ENCODE data around the gene PIEZO1. TPM values are rescaled to one million over a fixed set of nuclear protein-coding genes. Genes with fewer than 3 reads are reported as not detected.

Gene PIEZO1
- total RNA-seq, 2 experiments from 2014 or later = 206 to 220 TPM

- Mint-ChIP-seq H3K36me3 (peaks cover 7% of the 10 kb centered on the region), H3K9me3 (no peaks in the 10 kb centered on the region), H3K27me3 (peaks cover 1% of the 10 kb centered on the region), H3K27ac (peak overlapping the region; percentile 90), H3K4me1 (peaks cover 35% of the 10 kb centered on the region), H3K4me3 (peak overlapping the region; percentile 68)
- POLR2A ChIA-PET = interaction anchor here (0.6 to 4.0 kb wide), 8 partner anchors 8 to 102 kb away, joined by 3 to 45 read pairs (median 4); partner anchors contain the start of genes CTU2, CYBA, MVD and RNF166
- DNase-seq (no peak), ATAC-seq (ENCODE audit: low read depth) (peak; percentile 31)
Observed at GRCh38 chr16:88692861-88693260, 92.2 kb downstream of the PIEZO1 start.

- DNase-seq (peak; percentile 69), ATAC-seq (ENCODE audit: low read depth) (peak; percentile 61)
- Mint-ChIP-seq H3K27me3 (peaks cover 1% of the 10 kb centered on the region), H3K36me3 (peaks cover 3% of the 10 kb centered on the region), H3K4me3 (peak overlapping the region; percentile 68), H3K9me3 (no peaks in the 10 kb centered on the region), H3K4me1 (peaks cover 31% of the 10 kb centered on the region), H3K27ac (peak overlapping the region; percentile 90)
- POLR2A ChIA-PET = interaction anchor here (0.6 to 4.0 kb wide), 8 partner anchors 9 to 103 kb away, joined by 3 to 45 read pairs (median 4); partner anchors contain the start of genes CTU2, CYBA, MVD and RNF166
Observed at GRCh38 chr16:88691924-88692560, 93.0 kb downstream of the PIEZO1 start.

GRCh38 chr16:88691129-88691813 is 93.7 kb downstream of the PIEZO1 start:
- H3K4me1 Mint-ChIP-seq = peaks cover 31% of the 10 kb centered on the region
- H3K9me3 Mint-ChIP-seq = no peaks in the 10 kb centered on the region
- peak overlapping the region; percentile 21 for H3K4me3 Mint-ChIP-seq
- POLR2A ChIA-PET = interaction anchor here (3.6 to 4.0 kb wide), 2 partner anchors 10 to 13 kb away, joined by 25 to 45 read pairs; no protein-coding TSS in a partner anchor
- ATAC-seq (ENCODE audit: low read depth) (no peak), DNase-seq (no peak)
- H3K27ac Mint-ChIP-seq = peak overlapping the region; percentile 90
- H3K36me3 Mint-ChIP-seq = peaks cover 3% of the 10 kb centered on the region
- H3K27me3 Mint-ChIP-seq = peaks cover 1% of the 10 kb centered on the region

GRCh38 chr16:88690341-88691128 is 94.5 kb downstream of the PIEZO1 start:
- no peak for ATAC-seq (ENCODE audit: low read depth)
- POLR2A ChIA-PET = interaction anchor here (3.6 to 4.0 kb wide), 2 partner anchors 11 to 14 kb away, joined by 25 to 45 read pairs; no protein-coding TSS in a partner anchor
- Mint-ChIP-seq H3K4me3 (peak overlapping the region; percentile 21), H3K27ac (peak overlapping the region; percentile 67), H3K36me3 (peaks cover 3% of the 10 kb centered on the region), H3K9me3 (no peaks in the 10 kb centered on the region), H3K4me1 (peaks cover 31% of the 10 kb centered on the region), H3K27me3 (peaks cover 1% of the 10 kb centered on the region)
- DNase-seq = no peak

GRCh38 chr16:88688013-88688778 is 96.8 kb downstream of the PIEZO1 start:
- H3K9me3 Mint-ChIP-seq = no peaks in the 10 kb centered on the region
- DNase-seq (no peak), ATAC-seq (ENCODE audit: low read depth) (no peak)
- H3K4me1 Mint-ChIP-seq = peaks cover 35% of the 10 kb centered on the region
- no peaks in the 10 kb centered on the region for H3K36me3 Mint-ChIP-seq
- H3K4me3 Mint-ChIP-seq = no peak overlapping the region
- H3K27me3 Mint-ChIP-seq = peaks cover 1% of the 10 kb centered on the region
- POLR2A ChIA-PET = interaction anchor here (1.7 to 4.3 kb wide), 3 partner anchors 10 to 117 kb away, joined by 4 to 66 read pairs (median 4); no protein-coding TSS in a partner anchor
- no peak overlapping the region for H3K27ac Mint-ChIP-seq

- Mint-ChIP-seq H3K4me1 (peaks cover 31% of the 10 kb centered on the region), H3K36me3 (no peaks in the 10 kb centered on the region), H3K9me3 (no peaks in the 10 kb centered on the region), H3K27ac (no peak overlapping the region), H3K4me3 (no peak overlapping the region), H3K27me3 (peaks cover 1% of the 10 kb centered on the region)
- ATAC-seq (ENCODE audit: low read depth) (no peak), DNase-seq (no peak)
- POLR2A ChIA-PET = interaction anchor here (1.7 to 4.3 kb wide), 3 partner anchors 11 to 117 kb away, joined by 4 to 66 read pairs (median 4); no protein-coding TSS in a partner anchor
Observed at GRCh38 chr16:88687676-88688012, 97.4 kb downstream of the PIEZO1 start.

- H3K4me1 Mint-ChIP-seq = peaks cover 31% of the 10 kb centered on the region
- H3K9me3 Mint-ChIP-seq = no peaks in the 10 kb centered on the region
- H3K27ac Mint-ChIP-seq = no peak overlapping the region
- no peak for ATAC-seq (ENCODE audit: low read depth)
- H3K36me3 Mint-ChIP-seq = no peaks in the 10 kb centered on the region
- H3K27me3 Mint-ChIP-seq = peaks cover 1% of the 10 kb centered on the region
- DNase-seq = no peak
- POLR2A ChIA-PET = interaction anchor here (0.5 to 4.3 kb wide), 5 partner anchors 11 to 116 kb away, joined by 3 to 66 read pairs (median 4); no protein-coding TSS in a partner anchor
- peak overlapping the region; percentile 30 for H3K4me3 Mint-ChIP-seq
Observed at GRCh38 chr16:88687254-88687576, 97.8 kb downstream of the PIEZO1 start.

- Mint-ChIP-seq H3K4me3 (peak within 1 kb of the TSS; percentile 86), H3K27me3 (peaks cover 1% of the 10 kb centered on the region), H3K36me3 (peaks cover under 1% of the 10 kb centered on the region), H3K9me3 (no peaks in the 10 kb centered on the region), H3K4me1 (peaks cover 32% of the 10 kb centered on the region), H3K27ac (peak within 1 kb of the TSS; percentile 73)
- POLR2A ChIA-PET = interaction anchor here (0.5 to 4.3 kb wide), 6 partner anchors 12 to 116 kb away, joined by 3 to 66 read pairs (median 4); no protein-coding TSS in a partner anchor
- ATAC-seq (ENCODE audit: low read depth) (peak; percentile 79), DNase-seq (peak; percentile 95)
Observed at GRCh38 chr16:88686439-88687253, 98.4 kb downstream of the PIEZO1 start, which contains the start of gene SNAI3. TSS of gene SNAI3 (minus strand) at chr16:88686507. CDS start at chr16:88686406, 101 bp downstream.

- POLR2A ChIA-PET = interaction anchor here (0.6 to 4.3 kb wide), 4 partner anchors 17 to 115 kb away, joined by 3 to 66 read pairs (median 4); no protein-coding TSS in a partner anchor
- H3K27me3 Mint-ChIP-seq = peaks cover 1% of the 10 kb centered on the region
- DNase-seq (no peak), ATAC-seq (ENCODE audit: low read depth) (peak; percentile 37)
- H3K27ac Mint-ChIP-seq = peak overlapping the region; percentile 45
- peak overlapping the region; percentile 86 for H3K4me3 Mint-ChIP-seq
- no peaks in the 10 kb centered on the region for H3K9me3 Mint-ChIP-seq
- peaks cover 37% of the 10 kb centered on the region for H3K4me1 Mint-ChIP-seq
- peaks cover 2% of the 10 kb centered on the region for H3K36me3 Mint-ChIP-seq
Observed at GRCh38 chr16:88686062-88686438, 99.0 kb downstream of the PIEZO1 start.

- peaks cover 5% of the 10 kb centered on the region for H3K36me3 Mint-ChIP-seq
- POLR2A ChIA-PET = interaction anchor here (0.6 to 4.3 kb wide), 5 partner anchors 17 to 125 kb away, joined by 3 to 66 read pairs (median 4); partner anchors contain the start of gene CYBA
Observed at GRCh38 chr16:88685156-88686061, 99.6 kb downstream of the PIEZO1 start.

More at GRCh38 chr16:88685156-88686061, 99.6 kb downstream of the PIEZO1 start:
- peak overlapping the region; percentile 73 for H3K27ac Mint-ChIP-seq
- ATAC-seq (ENCODE audit: low read depth) (peak; percentile 10), DNase-seq (peak; percentile 81)
- H3K27me3 Mint-ChIP-seq = peaks cover 1% of the 10 kb centered on the region
- no peaks in the 10 kb centered on the region for H3K9me3 Mint-ChIP-seq
- peaks cover 35% of the 10 kb centered on the region for H3K4me1 Mint-ChIP-seq
- H3K4me3 Mint-ChIP-seq = peak overlapping the region; percentile 86

Data from activated naive CD8-positive, alpha-beta T cell treated with anti-CD3 and anti-CD28 coated beads, Interleukin-2, amount 10 ng/mL, durations not matched to agents 7 days and 5 days (primary cell).